ENCODE data around the gene ZNF207.

Gene ZNF207

GRCh38 chr17:32320847-32321246, 29.1 kb upstream of the ZNF207 start:
- Histone ChIP-seq H3K4me2 (ENCODE audit: low read depth, low read length) (no peak overlapping the region), H3K9me2 (replicated peaks; ENCODE audit: insufficient read depth, low read length) (no peaks in the 10 kb centered on the region), H3K27me3 (replicated peaks; ENCODE audit: insufficient read depth, low read length) (no peaks in the 10 kb centered on the region), H4K20me1 (ENCODE audit: insufficient read depth, low read length) (no peaks in the 10 kb centered on the region), H3F3A (ENCODE audit: insufficient read depth, low read length) (no peaks in the 10 kb centered on the region), H2AFZ (ENCODE audit: low read length) (no peak overlapping the region), H3K79me2 (ENCODE audit: low read length) (no peaks in the 10 kb centered on the region), H3K36me3 (replicated peaks; ENCODE audit: insufficient read depth, low read length) (no peaks in the 10 kb centered on the region), H3K9me3 (replicated peaks; ENCODE audit: insufficient read depth, low read length) (no peaks in the 10 kb centered on the region), H3K27ac (ENCODE audit: low read length) (no peak overlapping the region), H3K4me1 (ENCODE audit: low read length) (peaks cover 12% of the 10 kb centered on the region; the same call in 1 of the 2 replicates), H3K4me3 (ENCODE audit: low read length) (no peak overlapping the region), H3K9ac (ENCODE audit: low read length) (no peak overlapping the region)
- no peak for TF ChIP-seq CTCF (IDR thresholded peaks at IDR 0.05; ENCODE audit: low read length)
- TF ChIP-seq EZH2phosphoT487 (IDR thresholded peaks at IDR 0.05; ENCODE audit: low read length): no peak
- no peak for TF ChIP-seq EZH2 (optimal IDR thresholded peaks at IDR 0.05; ENCODE audit: low read depth, low read length)
- DNase-seq: no peak

GRCh38 chr17:32323046-32323445, 26.9 kb upstream of the ZNF207 start:
- Histone ChIP-seq H3K4me2 (ENCODE audit: low read depth, low read length) (no peak overlapping the region), H3F3A (ENCODE audit: insufficient read depth, low read length) (no peaks in the 10 kb centered on the region), H3K9ac (ENCODE audit: low read length) (no peak overlapping the region), H3K27me3 (replicated peaks; ENCODE audit: insufficient read depth, low read length) (no peaks in the 10 kb centered on the region), H3K9me2 (replicated peaks; ENCODE audit: insufficient read depth, low read length) (no peaks in the 10 kb centered on the region), H4K20me1 (ENCODE audit: insufficient read depth, low read length) (no peaks in the 10 kb centered on the region), H3K4me1 (ENCODE audit: low read length) (peaks cover 12% of the 10 kb centered on the region; the same call in 1 of the 2 replicates), H2AFZ (ENCODE audit: low read length) (no peak overlapping the region), H3K36me3 (replicated peaks; ENCODE audit: insufficient read depth, low read length) (no peaks in the 10 kb centered on the region), H3K9me3 (replicated peaks; ENCODE audit: insufficient read depth, low read length) (no peaks in the 10 kb centered on the region), H3K4me3 (ENCODE audit: low read length) (no peak overlapping the region), H3K79me2 (ENCODE audit: low read length) (no peaks in the 10 kb centered on the region), H3K27ac (ENCODE audit: low read length) (no peak overlapping the region)
- no peak for TF ChIP-seq CTCF (IDR thresholded peaks at IDR 0.05; ENCODE audit: low read length)
- TF ChIP-seq EZH2 (optimal IDR thresholded peaks at IDR 0.05; ENCODE audit: low read depth, low read length): no peak
- no peak for TF ChIP-seq EZH2phosphoT487 (IDR thresholded peaks at IDR 0.05; ENCODE audit: low read length)
- DNase-seq: no peak

DNA sequence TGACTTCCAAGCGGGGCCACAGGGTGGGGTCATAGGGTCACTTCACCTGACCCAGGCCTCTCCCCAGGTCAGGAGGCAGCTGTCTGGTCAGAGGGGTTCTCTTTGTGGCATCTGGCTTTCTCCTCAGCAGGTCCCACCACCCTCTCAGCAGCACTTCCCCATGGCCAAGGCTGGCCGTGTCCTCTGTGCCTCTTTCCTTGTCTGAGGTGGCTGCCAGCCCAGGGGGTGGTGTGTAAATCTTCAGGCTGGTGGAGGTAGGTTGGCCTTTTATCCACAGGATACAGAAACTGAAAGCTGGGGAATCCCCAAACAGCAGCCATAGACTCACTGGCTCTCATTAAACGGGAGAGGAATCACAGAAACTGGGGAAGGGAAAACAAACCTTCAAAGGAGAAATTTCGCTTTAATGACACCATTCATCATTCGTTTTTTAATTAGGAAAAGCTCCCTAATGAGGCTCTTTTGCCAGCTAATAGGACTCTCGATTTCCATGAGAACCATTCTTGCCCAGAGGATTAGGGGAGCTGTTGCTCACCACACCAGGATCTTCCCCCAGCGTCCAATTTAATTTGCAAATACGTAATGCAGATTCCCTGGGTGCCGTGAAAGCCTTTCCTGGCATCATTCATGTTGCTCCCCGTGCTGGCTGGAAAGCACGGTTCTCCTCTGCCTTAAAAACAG, 26.0 kb upstream of the ZNF207 start:
- no peaks in the 10 kb centered on the region for H3K9me3 ChIP-seq (replicated peaks; ENCODE audit: insufficient read depth, low read length)
- no peaks in the 10 kb centered on the region for H3K79me2 ChIP-seq (ENCODE audit: low read length)
- no peaks in the 10 kb centered on the region for H3K27me3 ChIP-seq (replicated peaks; ENCODE audit: insufficient read depth, low read length)
- peak overlapping the region; percentile 18; the same call in 1 of the 2 replicates for H3K4me3 ChIP-seq (ENCODE audit: low read length)
- no peaks in the 10 kb centered on the region for H3K9me2 ChIP-seq (replicated peaks; ENCODE audit: insufficient read depth, low read length)
- H3K36me3 ChIP-seq (replicated peaks; ENCODE audit: insufficient read depth, low read length): no peaks in the 10 kb centered on the region
- H4K20me1 ChIP-seq (ENCODE audit: insufficient read depth, low read length): no peaks in the 10 kb centered on the region
- no peaks in the 10 kb centered on the region for H3F3A ChIP-seq (ENCODE audit: insufficient read depth, low read length)
- DNase-seq: peak; percentile 61
- no peak for TF ChIP-seq CTCF (IDR thresholded peaks at IDR 0.05; ENCODE audit: low read length)
- TF ChIP-seq EZH2 (optimal IDR thresholded peaks at IDR 0.05; ENCODE audit: low read depth, low read length): no peak
- no peak for TF ChIP-seq EZH2phosphoT487 (IDR thresholded peaks at IDR 0.05; ENCODE audit: low read length)
- peak overlapping the region; percentile 47; the same call in 1 of the 2 replicates for H3K4me2 ChIP-seq (ENCODE audit: low read depth, low read length)
- no peak overlapping the region; the same call in 1 of the 2 replicates for H3K9ac ChIP-seq (ENCODE audit: low read length)
- H3K4me1 ChIP-seq (ENCODE audit: low read length): peaks cover 12% of the 10 kb centered on the region; the same call in 1 of the 2 replicates
- peak overlapping the region; percentile 56 for H2AFZ ChIP-seq (ENCODE audit: low read length)
- no peak overlapping the region for H3K27ac ChIP-seq (ENCODE audit: low read length)

Data from MM.1S (cell line).